ENCODE results near the gene CCDC85C.

- TF ChIP-seq PAX5 (IDR thresholded peaks at IDR 0.05; ENCODE audit: insufficient read depth, low read length, severe bottlenecking) (no peak), POLR2A (IDR thresholded peaks at IDR 0.05; ENCODE audit: low read depth, low read length) (no peak)
These were observed 77.0 kb downstream of the CCDC85C start for GRCh38 chr14:99527026-99527425.

All from GM12891 (cell line).